SK-N-SH treated with all-trans-retinoic acid at 6 μM for 48 hours (cell line): ENCODE results near the gene RABGGTA.

ENCODE experiments used
- ATAC-seq: fragments of 200-7000 bp; cut with Tn5 transposase; 3 replicates; pipeline ENCODE4 v1.9.1; 2020; ENCODE audit warnings: mild to moderate bottlenecking, moderate library complexity
- ARNTL ChIP-seq: fragments of 450-650 bp; formaldehyde crosslinking; IDR thresholded peaks from 2 replicates; pipeline ENCODE4 v1.5.0; 2020; ENCODE audit warnings: low read depth, mild to moderate bottlenecking, moderate library complexity, borderline replicate concordance
- BACH2 ChIP-seq: fragments of 250-450 bp; sonication (Bioruptor Pico); IDR thresholded peaks from 2 replicates; pipeline ENCODE4 v1.9.0; 2021; ENCODE audit warnings: mild to moderate bottlenecking, borderline replicate concordance
- CREB5 ChIP-seq: fragments of 250-450 bp; sonication (Bioruptor Pico); IDR thresholded peaks from 2 replicates; pipeline ENCODE4 v1.5.1; 2020; ENCODE audit warnings: low read depth, mild to moderate bottlenecking, moderate library complexity
- CSRNP3 ChIP-seq: fragments of 250-450 bp; sonication (Bioruptor Pico); IDR thresholded peaks from 2 replicates; pipeline ENCODE4 v1.5.1; 2021; ENCODE audit warnings: mild to moderate bottlenecking, moderate library complexity
- PATZ1 ChIP-seq: fragments of 250-450 bp; sonication (Bioruptor Pico); IDR thresholded peaks from 2 replicates; pipeline ENCODE4 v1.8.0; 2020; ENCODE audit warnings: mild to moderate bottlenecking, moderate library complexity, borderline replicate concordance
- POU6F1 ChIP-seq: fragments of 250-450 bp; sonication (Bioruptor Pico); IDR thresholded peaks from 2 replicates; pipeline ENCODE4 v1.8.0; 2021; ENCODE audit warnings: low read depth, mild to moderate bottlenecking, moderate library complexity, borderline replicate concordance
- TCF4 ChIP-seq: fragments of 250-450 bp; sonication (Bioruptor Pico); IDR thresholded peaks from 2 replicates; pipeline ENCODE4 v1.8.0; 2021; ENCODE audit warnings: mild to moderate bottlenecking, moderate library complexity, borderline replicate concordance
- TOX ChIP-seq: fragments of 250-450 bp; sonication (Bioruptor Pico); IDR thresholded peaks from 2 replicates; pipeline ENCODE4 v1.8.0; 2021; ENCODE audit warnings: mild to moderate bottlenecking, moderate library complexity, borderline replicate concordance
- ZFP3 ChIP-seq: fragments of 250-450 bp; sonication (Bioruptor Pico); IDR thresholded peaks from 2 replicates; pipeline ENCODE4 v1.5.0; 2020; ENCODE audit warnings: mild to moderate bottlenecking, moderate library complexity
- ZFP30 ChIP-seq: fragments of 450-650 bp; formaldehyde crosslinking; IDR thresholded peaks from 2 replicates; pipeline ENCODE4 v1.5.0; 2022; ENCODE audit warnings: mild to moderate bottlenecking, moderate library complexity
- ZNF565 ChIP-seq: fragments of 450-650 bp; formaldehyde crosslinking; conservative IDR thresholded peaks from 2 replicates; pipeline ENCODE4 v1.5.0; 2020; ENCODE audit warnings: low read depth, mild to moderate bottlenecking, moderate library complexity
- ZNF70 ChIP-seq: fragments of 450-650 bp; formaldehyde crosslinking; IDR thresholded peaks from 2 replicates; pipeline ENCODE4 v1.5.0; 2020; ENCODE audit warnings: mild to moderate bottlenecking, moderate library complexity
- ZNF8 ChIP-seq: fragments of 450-650 bp; formaldehyde crosslinking; IDR thresholded peaks from 2 replicates; pipeline ENCODE4 v1.5.0; 2020; ENCODE audit warnings: mild to moderate bottlenecking, moderate library complexity

Gene RABGGTA

GRCh38 chr14:24260780-24261157, 10.6 kb downstream of the RABGGTA start:
- no peak for TF ChIP-seq CREB5 (CRISPR knock-in tag)
- no peak for TF ChIP-seq ZFP3 (CRISPR knock-in tag)
- TF ChIP-seq POU6F1, result no peak
- TF ChIP-seq ZFP30 (CRISPR knock-in tag), result no peak
- no peak for TF ChIP-seq ARNTL
- TF ChIP-seq CSRNP3, result no peak
- no peak for TF ChIP-seq ZNF565 (CRISPR knock-in tag)
- no peak for TF ChIP-seq BACH2
- no peak for TF ChIP-seq TOX
- TF ChIP-seq ZNF70 (CRISPR knock-in tag), result no peak
- TF ChIP-seq TCF4 (CRISPR knock-in tag), result no peak
- TF ChIP-seq, all 23 proteins: peak for 0
- no peak for ATAC-seq

- TF ChIP-seq ZNF70 (CRISPR knock-in tag), result no peak
- TF ChIP-seq ZNF565 (CRISPR knock-in tag), result no peak
- no peak for ATAC-seq
These were observed 11.2 kb downstream of the RABGGTA start for GRCh38 chr14:24260026-24260779.

GRCh38 chr14:24259282-24260025, 11.9 kb downstream of the RABGGTA start:
- peak; percentile 56 for ATAC-seq

More at GRCh38 chr14:24259282-24260025, 11.9 kb downstream of the RABGGTA start:
- TF ChIP-seq TCF4 (CRISPR knock-in tag), result no peak
- TF ChIP-seq ZNF8 (CRISPR knock-in tag), result no peak
- no peak for TF ChIP-seq ZNF70 (CRISPR knock-in tag)
- TF ChIP-seq ZNF565 (CRISPR knock-in tag), result no peak
- no peak for TF ChIP-seq CSRNP3
- TF ChIP-seq PATZ1 (CRISPR knock-in tag), result no peak
